Caco-2 (cell line): ENCODE data around the gene ITPR3. TPM values are rescaled to one million over a fixed set of nuclear protein-coding genes. Genes with fewer than 3 reads are reported as not detected.

Experiments used
- BruUV-seq: library from RNA; stranded (reverse); fragments of 400-500 nt; replicated peaks from 2 replicates; lab custom pipeline; 2021; lab: Mats Ljungman, UMichigan
- CTCF ChIA-PET: fragments of 300-600 bp; sonication (Branson Sonifier 250); formaldehyde crosslinking; loops from one replicate; lab custom pipeline; 2022; ENCODE audit warnings: antibody characterized with exemption; lab: Charles Lee
- POLR2A ChIA-PET: fragments of 300-600 bp; sonication (Branson Sonifier 250); formaldehyde crosslinking; loops from one replicate; lab custom pipeline; 2022; ENCODE audit warnings: antibody characterized with exemption; lab: Charles Lee
- DNase-seq, 2 experiments: peaks; one replicate each; pipeline versions ENCODE4 v3.0.0 to v3.0.0-alpha.2; 2020 to 2022
- H3K27me3 ChIP-seq: replicated peaks from 2 replicates; pipeline ENCODE4 v1.6.0; 2011; ENCODE audit warnings: low read length; ENCODE audit not compliant: control insufficient read depth, insufficient read depth
- H3K36me3 ChIP-seq: 2 replicates; pipeline ENCODE4 v1.5.1; 2011; ENCODE audit warnings: low read length; ENCODE audit not compliant: control insufficient read depth, insufficient read depth
- H3K4me1 ChIP-seq: fragments of 250-450 bp; sonication (Bioruptor Pico); 2 replicates; pipeline ENCODE4 v1.5.1; 2020; ENCODE audit warnings: mild to moderate bottlenecking
- H3K4me3 ChIP-seq: 2 replicates; pipeline ENCODE4 v1.5.1; 2011; ENCODE audit warnings: low read depth, mild to moderate bottlenecking, control low read depth, low read length
- H3K9me3 ChIP-seq: fragments of 250-450 bp; sonication (Bioruptor Pico); 2 replicates; pipeline ENCODE4 v1.5.1; 2020; ENCODE audit warnings: mild to moderate bottlenecking, moderate library complexity
- H3K27ac Mint-ChIP-seq: one replicate; pipeline ENCODE4 v1.8.0; 2022; ENCODE audit warnings: mixed read lengths; ENCODE audit not compliant: unreplicated experiment
- H3K27me3 Mint-ChIP-seq: one replicate; pipeline ENCODE4 v1.8.0; 2022; ENCODE audit warnings: mixed read lengths; ENCODE audit not compliant: insufficient read depth, unreplicated experiment
- H3K36me3 Mint-ChIP-seq: one replicate; pipeline ENCODE4 v1.8.0; 2022; ENCODE audit warnings: mild to moderate bottlenecking, mixed read lengths; ENCODE audit not compliant: insufficient read depth, unreplicated experiment
- H3K4me1 Mint-ChIP-seq: one replicate; pipeline ENCODE4 v1.8.0; 2022; ENCODE audit warnings: low read depth, mixed read lengths; ENCODE audit not compliant: unreplicated experiment
- H3K4me3 Mint-ChIP-seq: one replicate; pipeline ENCODE4 v1.8.0; 2022; ENCODE audit warnings: mild to moderate bottlenecking, moderate library complexity, mixed read lengths; ENCODE audit not compliant: unreplicated experiment
- H3K9me3 Mint-ChIP-seq: one replicate; pipeline ENCODE4 v1.8.0; 2022; ENCODE audit warnings: mixed read lengths; ENCODE audit not compliant: unreplicated experiment
- CTCF ChIP-seq, 2 experiments: fragments of 200-600 bp in 1 of 2; IDR thresholded peaks; 1 replicate in 1 of 2; 2 replicates in 1 of 2; pipeline versions ENCODE4 v1.5.1 to v1.8.0; 2011 to 2022; ENCODE audit warnings: antibody characterized with exemption in 1 of 2, control low read depth in 1 of 2, inconsistent platforms in 1 of 2, low read depth in 1 of 2, low read length in 1 of 2, mild to moderate bottlenecking in 1 of 2, moderate library complexity in 1 of 2; ENCODE audit not compliant: insufficient read depth in 1 of 2, severe bottlenecking in 1 of 2, unreplicated experiment in 1 of 2
- intact Hi-C: fragments of 100-400 bp; cut with micrococcal nuclease; formaldehyde crosslinking; loops from one replicate; pipeline ENCODE4 v1.10.0; 2022; ENCODE audit not compliant: unreplicated experiment
- total RNA-seq: library from RNA; stranded (reverse); gene quantifications from 2 replicates; pipeline ENCODE4 v1.2.3, GENCODE V29; 2022

Gene ITPR3
- total RNA-seq, 1 experiment from 2014 or later: 42.1 TPM

GRCh38 chr6:33587529-33587928 is 33.6 kb upstream of the ITPR3 start:
- CTCF ChIA-PET: interaction anchor here (1.3 to 1.6 kb wide), 2 partner anchors 51 to 113 kb away, joined by 4 to 8 read pairs; no protein-coding TSS in a partner anchor
- H3K9me3 ChIP-seq: no peaks in the 10 kb centered on the region
- intact Hi-C loops: no loop called here
- Mint-ChIP-seq H3K27ac (no peak overlapping the region), H3K4me1 (peaks cover 19% of the 10 kb centered on the region), H3K36me3 (no peaks in the 10 kb centered on the region), H3K9me3 (no peaks in the 10 kb centered on the region), H3K27me3 (no peaks in the 10 kb centered on the region), H3K4me3 (no peak overlapping the region)
- no TSS peak for BruUV-seq
- DNase-seq: no peak
- H3K27me3 ChIP-seq: no peaks in the 10 kb centered on the region
- POLR2A ChIA-PET: no interaction called here
- TF ChIP-seq CTCF (IDR thresholded peaks at IDR 0.05; ENCODE audit: insufficient read depth in 1 of 2, low read depth in 1 of 2, low read length in 1 of 2, severe bottlenecking in 1 of 2, unreplicated experiment in 1 of 2): no peak
- peaks cover 24% of the 10 kb centered on the region for H3K4me1 ChIP-seq
- H3K36me3 ChIP-seq: no peaks in the 10 kb centered on the region; the same call in 1 of the 2 replicates
- H3K4me3 ChIP-seq: no peak overlapping the region

GRCh38 chr6:33588894-33589293 is 32.2 kb upstream of the ITPR3 start:
- peaks cover 24% of the 10 kb centered on the region for H3K4me1 ChIP-seq
- Mint-ChIP-seq H3K36me3 (no peaks in the 10 kb centered on the region), H3K9me3 (no peaks in the 10 kb centered on the region), H3K4me3 (no peak overlapping the region), H3K27ac (peak overlapping the region; percentile 50), H3K4me1 (peaks cover 19% of the 10 kb centered on the region), H3K27me3 (no peaks in the 10 kb centered on the region)
- no peaks in the 10 kb centered on the region for H3K27me3 ChIP-seq
- ChIA-PET POLR2A (no interaction called here), CTCF (no interaction called here)
- TF ChIP-seq CTCF (IDR thresholded peaks at IDR 0.05; ENCODE audit: insufficient read depth in 1 of 2, low read depth in 1 of 2, low read length in 1 of 2, severe bottlenecking in 1 of 2, unreplicated experiment in 1 of 2): no peak
- H3K4me3 ChIP-seq: no peak overlapping the region
- no peaks in the 10 kb centered on the region; the same call in 1 of the 2 replicates for H3K36me3 ChIP-seq
- no peak for DNase-seq
- no TSS peak for BruUV-seq
- intact Hi-C loops: loop anchor here (1.0 kb wide), 1 partner anchor 43 kb away; no protein-coding TSS in a partner anchor
- no peaks in the 10 kb centered on the region for H3K9me3 ChIP-seq

GRCh38 chr6:33589392-33589730 is 31.8 kb upstream of the ITPR3 start:
- Histone ChIP-seq H3K27me3 (no peaks in the 10 kb centered on the region), H3K36me3 (no peaks in the 10 kb centered on the region; the same call in 1 of the 2 replicates), H3K4me3 (no peak overlapping the region), H3K4me1 (peaks cover 24% of the 10 kb centered on the region), H3K9me3 (no peaks in the 10 kb centered on the region)
- intact Hi-C loops: loop anchor here (1.0 kb wide), 1 partner anchor 43 kb away; no protein-coding TSS in a partner anchor
- no peak for TF ChIP-seq CTCF (IDR thresholded peaks at IDR 0.05; ENCODE audit: insufficient read depth in 1 of 2, low read depth in 1 of 2, low read length in 1 of 2, severe bottlenecking in 1 of 2, unreplicated experiment in 1 of 2)
- Mint-ChIP-seq H3K4me3 (no peak overlapping the region), H3K36me3 (no peaks in the 10 kb centered on the region), H3K4me1 (peaks cover 19% of the 10 kb centered on the region), H3K9me3 (no peaks in the 10 kb centered on the region), H3K27me3 (no peaks in the 10 kb centered on the region), H3K27ac (peak overlapping the region; percentile 94)
- DNase-seq: no peak
- no TSS peak for BruUV-seq
- ChIA-PET POLR2A (interaction anchor here (0.5 kb wide), 1 partner anchor 122 kb away, joined by 6 read pairs; the partner anchor contains the start of gene UQCC2), CTCF (interaction anchor here (0.8 to 1.6 kb wide), 7 partner anchors 10 to 122 kb away, joined by 3 to 20 read pairs (median 5); partner anchors contain the start of genes BAK1 and UQCC2)
